Left ventricle myocardium inferior (tissue), 1 donor: ENCODE results near the gene P2RY8. TPM values are rescaled to one million over a fixed set of nuclear protein-coding genes. Genes with fewer than 3 reads are reported as not detected.

Experiments
- DNase-seq: peaks from one replicate; pipeline ENCODE4 v3.0.0-alpha.2; 2020
- H3K27ac ChIP-seq: fragments of 200-600 bp; replicated peaks from 2 replicates; pipeline ENCODE4 v1.8.0; 2021
- H3K27me3 ChIP-seq: fragments of 200-600 bp; 2 replicates; pipeline ENCODE4 v1.8.0; 2021; ENCODE audit warnings: low read depth
- H3K36me3 ChIP-seq: fragments of 200-600 bp; 2 replicates; pipeline ENCODE4 v1.8.0; 2021
- H3K4me1 ChIP-seq: fragments of 200-600 bp; 2 replicates; pipeline ENCODE4 v1.8.0; 2021
- H3K4me3 ChIP-seq: fragments of 200-600 bp; 2 replicates; pipeline ENCODE4 v1.8.0; 2021; ENCODE audit warnings: mild to moderate bottlenecking, moderate library complexity
- H3K9me3 ChIP-seq: fragments of 200-600 bp; replicated peaks from 2 replicates; pipeline ENCODE4 v1.8.0; 2021
- intact Hi-C: fragments of 100-400 bp; cut with micrococcal nuclease; formaldehyde crosslinking; loops from one replicate; pipeline ENCODE4 v1.11.0; 2022
- total RNA-seq: library from RNA; stranded (reverse); fragmentation: NEBNext Ultra II Directional; extraction: Animal tissue kit (Norgen Biotek cat#: 25700); gene quantifications from one replicate; pipeline ENCODE4 v1.2.1, GENCODE V29; 2021
- TF ChIP-seq, protein P1 (sequence below): fragments of 200-600 bp; IDR thresholded peaks from 2 replicates; pipeline ENCODE4 v1.8.0; 2021; ENCODE audit warnings: antibody characterized with exemption, mild to moderate bottlenecking, borderline replicate concordance
- donor health status: DM: no; HTN: yes; CAD: no; lungs with severe emphysema.

P2RY8 gene
- total RNA-seq, 1 donor from 2014 or later = 1.9 TPM

DNA sequence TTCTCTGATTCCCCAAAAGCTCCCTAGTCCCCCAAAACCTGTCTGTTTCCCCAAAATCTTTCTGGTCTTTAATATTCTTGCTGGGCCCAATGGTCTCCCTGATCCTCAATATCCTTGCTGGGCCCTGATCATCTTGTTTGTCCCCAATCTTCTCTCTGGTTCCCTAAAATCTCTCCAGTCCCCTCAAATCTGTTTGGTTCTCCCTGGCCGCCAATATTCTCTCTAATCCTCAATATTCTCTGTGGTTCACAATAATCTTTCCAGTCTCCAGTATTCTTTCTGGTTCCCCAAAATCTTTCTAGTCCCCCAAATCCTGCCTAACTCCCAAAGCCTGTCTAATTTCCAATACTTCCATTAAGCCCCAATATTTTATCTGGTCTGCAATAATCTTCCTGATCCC, 18.5 kb downstream of the P2RY8 start:
- Histone ChIP-seq H3K4me1 (no peaks in the 10 kb centered on the region), H3K27ac (no peak overlapping the region), H3K36me3 (no peaks in the 10 kb centered on the region), H3K27me3 (no peaks in the 10 kb centered on the region), H3K9me3 (peaks cover 11% of the 10 kb centered on the region), H3K4me3 (no peak overlapping the region)
- TF ChIP-seq, protein P1, sequence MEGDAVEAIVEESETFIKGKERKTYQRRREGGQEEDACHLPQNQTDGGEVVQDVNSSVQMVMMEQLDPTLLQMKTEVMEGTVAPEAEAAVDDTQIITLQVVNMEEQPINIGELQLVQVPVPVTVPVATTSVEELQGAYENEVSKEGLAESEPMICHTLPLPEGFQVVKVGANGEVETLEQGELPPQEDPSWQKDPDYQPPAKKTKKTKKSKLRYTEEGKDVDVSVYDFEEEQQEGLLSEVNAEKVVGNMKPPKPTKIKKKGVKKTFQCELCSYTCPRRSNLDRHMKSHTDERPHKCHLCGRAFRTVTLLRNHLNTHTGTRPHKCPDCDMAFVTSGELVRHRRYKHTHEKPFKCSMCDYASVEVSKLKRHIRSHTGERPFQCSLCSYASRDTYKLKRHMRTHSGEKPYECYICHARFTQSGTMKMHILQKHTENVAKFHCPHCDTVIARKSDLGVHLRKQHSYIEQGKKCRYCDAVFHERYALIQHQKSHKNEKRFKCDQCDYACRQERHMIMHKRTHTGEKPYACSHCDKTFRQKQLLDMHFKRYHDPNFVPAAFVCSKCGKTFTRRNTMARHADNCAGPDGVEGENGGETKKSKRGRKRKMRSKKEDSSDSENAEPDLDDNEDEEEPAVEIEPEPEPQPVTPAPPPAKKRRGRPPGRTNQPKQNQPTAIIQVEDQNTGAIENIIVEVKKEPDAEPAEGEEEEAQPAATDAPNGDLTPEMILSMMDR = no peak
- no peak for DNase-seq
- intact Hi-C loops = no loop called here

DNA sequence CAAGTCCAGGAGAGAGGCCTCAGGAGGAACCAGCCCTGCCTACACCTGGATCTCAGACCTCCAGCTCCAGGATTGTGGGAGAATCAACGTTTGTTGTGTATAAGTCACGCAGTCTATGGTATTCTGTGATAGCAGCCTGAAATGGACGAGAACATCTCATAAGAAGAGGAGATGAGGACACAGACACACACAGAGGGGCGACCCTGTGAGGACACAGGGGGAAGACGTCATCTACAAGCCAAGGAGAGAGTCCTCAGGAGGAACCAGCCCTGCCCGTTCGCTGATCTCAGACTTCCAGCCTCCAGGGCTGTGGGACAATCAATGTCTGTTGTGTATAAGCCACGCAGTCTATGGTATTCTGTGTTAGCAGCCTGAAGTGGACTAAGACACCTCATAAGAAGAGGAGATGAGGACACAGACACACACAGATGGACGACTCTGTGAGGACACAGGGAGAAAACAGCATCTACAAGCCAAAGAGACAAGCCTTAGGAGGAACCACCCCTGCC, 20.3 kb downstream of the P2RY8 start:
- Histone ChIP-seq H3K27me3 (no peaks in the 10 kb centered on the region), H3K4me1 (no peaks in the 10 kb centered on the region), H3K4me3 (no peak overlapping the region), H3K9me3 (peaks cover 21% of the 10 kb centered on the region), H3K27ac (no peak overlapping the region), H3K36me3 (no peaks in the 10 kb centered on the region)
- TF ChIP-seq, protein P1 = no peak
- DNase-seq = no peak
- intact Hi-C loops = no loop called here

DNA sequence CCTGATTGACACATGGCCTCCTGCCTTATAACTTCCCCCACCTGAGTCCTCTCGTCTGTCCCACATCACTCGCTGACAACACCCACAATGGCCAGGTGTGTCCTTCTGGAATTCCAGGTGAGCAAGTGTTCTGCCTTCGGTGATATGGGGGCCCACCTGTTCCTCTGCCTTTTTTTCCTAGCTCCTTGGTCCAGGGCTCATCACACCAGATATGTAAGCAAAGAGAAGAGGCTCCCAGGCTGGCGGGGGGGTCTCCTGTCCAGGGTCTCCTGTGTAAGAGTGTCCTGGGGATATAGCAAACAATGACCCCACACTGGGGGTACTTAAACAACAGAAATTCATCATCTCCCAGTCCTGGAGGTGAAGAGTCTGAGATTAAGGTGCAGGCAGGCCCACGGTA, 25.2 kb downstream of the P2RY8 start:
- H3K4me3 ChIP-seq = no peak overlapping the region
- H3K27me3 ChIP-seq = no peaks in the 10 kb centered on the region
- H3K36me3 ChIP-seq = no peaks in the 10 kb centered on the region
- TF ChIP-seq, protein P1 = no peak
- H3K27ac ChIP-seq = no peak overlapping the region
- no peaks in the 10 kb centered on the region for H3K4me1 ChIP-seq
- intact Hi-C loops = no loop called here
- H3K9me3 ChIP-seq = peaks cover 23% of the 10 kb centered on the region
- no peak for DNase-seq

DNA sequence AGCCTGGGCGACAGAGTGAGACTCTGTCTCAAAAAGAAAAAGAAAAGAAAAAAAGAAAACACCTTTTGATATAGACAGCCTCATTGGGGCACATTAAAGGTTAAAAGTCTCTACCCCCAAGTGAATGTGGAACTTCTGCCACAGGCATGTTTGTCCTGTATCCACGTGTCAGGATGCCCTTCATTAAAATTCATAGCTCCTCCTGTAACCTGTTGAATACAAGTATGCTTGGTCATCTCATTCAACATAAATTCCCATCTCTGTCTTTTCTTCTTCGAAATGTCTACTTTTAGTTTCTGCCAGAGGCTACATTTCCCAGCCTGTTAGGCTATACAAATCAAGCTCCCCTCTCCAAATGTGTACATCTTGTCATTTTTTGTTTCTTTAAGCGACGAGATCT, 25.8 kb downstream of the P2RY8 start:
- intact Hi-C loops = no loop called here

DNA sequence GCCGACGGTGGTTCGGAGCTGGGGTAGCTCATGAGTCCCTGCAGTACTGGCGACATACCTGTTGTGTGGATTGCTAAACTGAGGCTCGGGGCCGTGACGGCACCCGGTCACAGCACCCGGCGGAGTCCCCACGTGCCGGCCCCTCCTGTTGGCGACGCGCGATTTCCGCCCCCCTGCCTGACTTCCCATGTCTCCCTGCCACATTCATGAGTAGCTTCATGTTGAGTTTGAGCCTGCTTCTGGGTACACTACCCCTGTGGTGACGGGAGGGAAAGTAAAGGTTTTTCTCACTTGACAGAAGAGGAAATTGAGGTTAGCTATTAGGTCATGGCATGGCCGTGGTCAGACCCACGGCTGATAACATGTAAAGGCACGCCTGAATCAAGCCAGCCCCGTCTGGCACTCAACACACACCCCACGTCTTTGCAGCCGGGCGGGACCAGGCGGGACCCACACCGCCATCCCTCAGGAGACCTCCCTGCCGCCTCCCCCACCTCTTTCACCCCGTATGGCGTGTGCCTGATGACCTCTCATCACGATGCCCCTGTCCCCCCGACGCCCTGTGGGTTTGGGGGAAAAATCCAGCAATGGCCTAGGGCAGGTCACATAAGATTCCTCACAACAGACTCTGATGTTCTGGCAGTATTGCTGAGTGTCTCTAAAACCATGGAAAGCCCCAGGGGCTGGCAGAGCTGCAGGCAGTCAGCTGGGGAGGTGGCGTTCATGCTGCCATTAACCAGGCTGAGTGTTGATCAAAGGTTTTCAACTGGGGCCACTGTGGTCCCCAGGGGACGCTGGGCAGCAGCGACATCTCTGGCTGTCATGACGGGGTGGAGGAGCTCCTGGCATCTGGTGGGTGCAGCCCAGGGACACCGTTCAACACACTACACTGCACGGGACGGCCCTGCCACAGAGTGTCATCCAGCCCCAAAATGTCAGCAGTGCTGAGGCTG, 29.2 kb downstream of the P2RY8 start:
- Histone ChIP-seq H3K4me3 (no peak overlapping the region), H3K27me3 (no peaks in the 10 kb centered on the region), H3K9me3 (peaks cover 23% of the 10 kb centered on the region), H3K4me1 (peaks cover 12% of the 10 kb centered on the region), H3K27ac (no peak overlapping the region), H3K36me3 (no peaks in the 10 kb centered on the region)
- DNase-seq = no peak
- intact Hi-C loops = no loop called here
- TF ChIP-seq, protein P1 = no peak

More for the DNA sequence above, 25.8 kb downstream of the P2RY8 start:
- Histone ChIP-seq H3K36me3 (no peaks in the 10 kb centered on the region), H3K4me1 (no peaks in the 10 kb centered on the region), H3K27ac (no peak overlapping the region), H3K9me3 (peaks cover 23% of the 10 kb centered on the region), H3K4me3 (no peak overlapping the region), H3K27me3 (no peaks in the 10 kb centered on the region)
- DNase-seq = no peak
- TF ChIP-seq, protein P1 = no peak
